Measurements from ENCODE around the gene KIAA0586.

The KIAA0586 gene

DNA sequence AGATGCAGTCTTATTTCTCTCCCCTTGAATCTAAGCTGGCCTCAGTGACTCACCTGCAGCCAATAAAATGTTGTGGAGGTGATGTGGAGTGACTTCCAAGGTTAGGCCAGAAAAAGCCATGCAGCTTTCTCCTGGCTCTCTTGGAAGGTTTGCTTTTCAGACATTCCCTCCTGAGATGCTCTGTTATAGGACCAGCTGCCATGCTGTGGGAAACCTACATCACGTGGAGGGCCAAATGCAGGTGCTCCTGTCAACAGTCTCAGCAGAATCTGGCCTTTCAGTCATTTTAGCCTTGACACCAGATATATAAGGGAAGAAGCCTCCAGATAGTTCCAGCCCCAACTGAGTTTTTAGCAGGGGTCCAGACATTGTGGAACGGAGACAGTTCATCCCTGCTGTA is 172.2 kb downstream of the KIAA0586 start:
- DNase-seq = no peak
